GM18909 (cell line): ENCODE results near the gene TNFRSF1A.
"Not testable (repeated sequence)": the region's sequence is repeated elsewhere in the genome, so short reads cannot be mapped to it uniquely, and the experiment has no call there.

Experiments
- ATAC-seq: cut with Tn5 transposase; IDR thresholded peaks from one replicate; pipeline ENCODE4 v1.9.1; 2021; ENCODE audit warnings: mild to moderate bottlenecking; ENCODE audit not compliant: unreplicated experiment, poor library complexity

Gene TNFRSF1A

GRCh38 chr12:6340745-6341416 is 995 bp downstream of the TNFRSF1A start:
- ATAC-seq, result no peak

GRCh38 chr12:6340032-6340638 is 1.7 kb downstream of the TNFRSF1A start:
- no peak for ATAC-seq

- no peak for ATAC-seq
Observed at GRCh38 chr12:6338955-6339354, 2.9 kb downstream of the TNFRSF1A start.

- ATAC-seq, result not testable (repeated sequence)
Observed at GRCh38 chr12:6338536-6338935, 3.3 kb downstream of the TNFRSF1A start.

- ATAC-seq, result no peak
Observed at GRCh38 chr12:6337958-6338433, 3.9 kb downstream of the TNFRSF1A start.

GRCh38 chr12:6336889-6337853 is 4.7 kb downstream of the TNFRSF1A start:
- ATAC-seq, result no peak

GRCh38 chr12:6336079-6336888 is 5.6 kb downstream of the TNFRSF1A start:
- peak; percentile 30 for ATAC-seq

- peak; percentile 70 for ATAC-seq
Observed at GRCh38 chr12:6335451-6336078, 6.3 kb downstream of the TNFRSF1A start.

- ATAC-seq, result no peak
Observed at GRCh38 chr12:6334940-6335450, 6.9 kb downstream of the TNFRSF1A start.

- no peak for ATAC-seq
Observed at GRCh38 chr12:6334359-6334758, 7.5 kb downstream of the TNFRSF1A start.

- no peak for ATAC-seq
Observed at GRCh38 chr12:6333566-6333965, 8.3 kb downstream of the TNFRSF1A start.

GRCh38 chr12:6333029-6333428 is 8.8 kb downstream of the TNFRSF1A start:
- ATAC-seq, result no peak

GRCh38 chr12:6332459-6332858 is 9.4 kb downstream of the TNFRSF1A start:
- ATAC-seq, result no peak

GRCh38 chr12:6330999-6331714 is 10.7 kb downstream of the TNFRSF1A start:
- no peak for ATAC-seq

GRCh38 chr12:6330192-6330591 is 11.7 kb downstream of the TNFRSF1A start:
- peak; percentile 60 for ATAC-seq

- ATAC-seq, result no peak
Observed at GRCh38 chr12:6329703-6330064, 12.2 kb downstream of the TNFRSF1A start.

- ATAC-seq, result no peak
Observed at GRCh38 chr12:6328945-6329702, 12.8 kb downstream of the TNFRSF1A start.
